GM21515 (cell line): ENCODE results near the gene CYP46A1.

Experiments used
- ATAC-seq: cut with Tn5 transposase; IDR thresholded peaks from one replicate; pipeline ENCODE4 v1.9.1; 2021; ENCODE audit not compliant: unreplicated experiment

CYP46A1 gene

DNA sequence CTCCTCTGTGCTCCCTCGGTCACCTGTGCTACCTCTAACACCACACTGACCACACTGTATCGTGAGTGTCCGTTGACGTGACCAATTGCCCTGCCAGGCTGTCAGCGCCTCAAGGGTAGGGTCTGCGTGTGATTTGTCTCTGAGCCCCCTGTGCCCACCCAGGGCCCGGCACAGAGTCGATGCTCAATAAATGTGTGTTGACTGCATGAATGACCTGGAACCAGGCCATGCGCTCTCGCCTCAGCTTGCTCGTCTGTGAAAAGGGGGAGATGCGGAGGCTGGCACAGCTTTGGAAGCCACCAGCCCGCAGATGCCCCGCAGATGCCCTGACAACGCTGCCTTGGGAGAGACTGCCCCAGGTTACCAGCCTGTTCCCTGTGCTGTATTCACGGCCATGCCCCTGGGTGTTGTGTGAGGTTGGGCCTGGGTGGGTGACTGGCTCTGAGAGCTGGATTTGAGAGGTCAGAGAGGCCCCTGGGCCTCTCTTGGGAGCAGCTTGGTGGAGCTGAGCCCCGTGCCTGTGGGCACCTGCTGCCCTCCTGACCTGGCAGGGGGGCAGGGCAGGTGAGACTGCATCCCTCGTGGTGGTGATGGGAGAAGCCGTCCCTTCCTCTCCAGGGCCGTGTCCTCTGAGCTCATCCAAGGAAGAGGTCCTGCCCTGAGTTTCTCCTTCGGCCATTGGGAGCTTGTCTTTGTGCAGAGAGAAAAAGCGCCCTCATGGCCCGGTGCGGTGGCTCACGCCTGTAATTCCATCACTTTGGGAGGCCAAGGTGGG is 43.2 kb downstream of the CYP46A1 start:
- no peak for ATAC-seq

DNA sequence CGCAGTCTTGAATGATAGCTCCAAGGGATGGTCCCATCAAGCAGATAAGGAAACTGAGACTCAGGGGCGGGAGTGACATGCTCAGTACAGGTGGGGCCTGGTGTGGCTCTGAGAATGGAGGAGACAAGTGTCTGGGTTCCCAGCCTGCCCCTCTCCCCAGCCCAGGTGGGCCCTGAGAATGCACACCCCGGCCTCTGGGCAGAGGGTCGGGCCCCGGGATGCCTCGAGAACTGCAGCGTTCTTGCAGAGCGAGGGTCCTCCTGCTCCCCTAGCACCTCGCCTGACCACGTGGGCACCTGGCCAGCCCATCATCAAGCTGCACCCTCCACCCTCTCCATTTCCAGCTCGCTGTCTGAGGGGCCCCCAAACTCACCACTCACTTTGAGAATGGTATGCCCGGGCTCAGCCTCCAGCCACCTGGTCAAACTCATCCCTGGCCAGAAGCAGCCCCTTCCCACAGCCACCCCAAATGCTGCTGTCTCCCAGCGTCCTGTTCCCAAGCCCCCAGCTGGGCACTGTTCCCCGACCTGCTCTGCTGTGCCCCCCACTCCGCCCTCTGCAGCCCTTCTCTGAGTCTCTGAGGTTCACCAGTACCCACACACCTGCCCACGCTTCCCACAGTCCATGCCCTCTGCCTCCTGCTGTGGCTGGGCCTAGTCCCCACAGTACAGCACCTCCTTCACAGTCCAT is 44.3 kb downstream of the CYP46A1 start:
- ATAC-seq, result no peak

GRCh38 chr14:99728981-99729451 is 44.9 kb downstream of the CYP46A1 start:
- ATAC-seq, result no peak

DNA sequence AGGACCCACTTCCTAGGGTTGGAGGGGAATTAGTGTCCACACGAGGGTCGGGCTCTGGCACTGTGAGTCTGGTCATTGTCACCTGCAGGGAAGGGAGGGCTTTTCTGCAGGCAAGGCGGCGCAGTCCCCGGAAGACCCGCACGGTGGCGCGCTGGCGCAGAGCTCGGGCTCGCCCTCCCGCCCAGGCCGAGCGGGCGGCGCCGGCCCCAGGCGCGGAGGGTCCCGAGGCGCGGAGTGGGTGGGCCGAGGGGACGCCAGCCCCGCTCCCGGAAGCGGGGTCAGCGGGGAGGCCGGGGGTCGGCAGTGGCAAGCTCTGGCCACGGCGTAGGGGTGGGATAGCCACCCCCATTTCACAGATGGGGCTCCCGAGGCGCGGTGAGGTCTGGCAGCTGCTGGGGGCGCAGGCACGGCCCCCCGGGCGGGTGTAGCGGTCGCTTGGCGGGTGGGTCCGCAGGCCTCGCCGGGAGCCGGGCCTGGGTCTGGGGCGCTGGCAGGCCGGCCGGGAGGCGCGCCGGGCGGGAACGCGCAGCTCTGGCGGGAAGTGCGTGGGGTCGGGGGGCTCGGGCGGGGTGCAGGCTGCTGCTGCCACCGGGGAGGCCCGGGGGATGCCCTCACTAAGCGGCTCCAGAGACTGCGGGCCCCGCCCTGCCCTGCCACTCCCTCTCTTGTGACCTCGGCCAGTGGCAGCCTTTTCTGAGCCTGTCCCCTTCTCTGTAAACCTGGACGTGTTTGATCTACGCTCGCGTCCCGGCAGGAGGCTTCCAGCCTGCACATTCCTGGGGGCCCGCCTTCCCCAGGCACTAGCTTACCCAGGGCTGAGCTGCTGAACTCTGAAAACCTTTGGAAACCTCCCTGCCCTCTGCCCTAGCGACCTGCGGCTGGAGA is 46.1 kb downstream of the CYP46A1 start:
- peak; percentile 74 for ATAC-seq

DNA sequence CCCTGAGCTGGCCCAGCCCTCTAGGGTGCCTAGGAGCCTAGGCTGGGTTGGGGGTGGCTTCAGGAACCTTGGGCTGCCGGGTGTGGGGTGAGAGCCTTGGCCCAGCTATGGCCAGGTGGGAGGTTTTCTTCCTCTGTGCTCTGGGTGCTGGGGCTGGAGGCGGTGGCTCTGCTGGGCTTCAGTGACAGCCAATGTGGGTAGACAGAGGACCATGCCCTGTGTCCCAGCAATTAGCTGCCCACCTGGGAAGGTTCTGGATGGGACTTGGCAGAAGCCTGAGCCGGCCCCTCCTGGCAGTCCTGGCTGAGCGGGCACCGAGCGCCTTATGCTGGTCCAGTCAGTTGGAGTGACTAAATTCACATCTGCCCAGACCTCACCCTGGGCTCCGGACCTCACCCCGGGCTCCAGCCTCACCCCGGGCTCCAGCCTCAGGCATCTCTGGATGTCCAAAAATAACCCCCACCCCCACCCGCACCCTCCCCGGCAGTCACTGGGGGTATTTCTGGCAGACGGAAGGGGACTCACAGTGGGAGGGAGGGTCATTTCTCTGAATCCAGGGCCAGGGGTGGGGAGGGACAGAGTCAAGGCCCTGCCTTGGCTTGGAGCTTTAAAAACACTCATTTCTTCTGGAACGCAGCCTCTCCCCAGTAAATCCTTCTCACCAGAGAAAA is 46.9 kb downstream of the CYP46A1 start:
- no peak for ATAC-seq

GRCh38 chr14:99731547-99732435 is 47.7 kb downstream of the CYP46A1 start:
- no peak for ATAC-seq

DNA sequence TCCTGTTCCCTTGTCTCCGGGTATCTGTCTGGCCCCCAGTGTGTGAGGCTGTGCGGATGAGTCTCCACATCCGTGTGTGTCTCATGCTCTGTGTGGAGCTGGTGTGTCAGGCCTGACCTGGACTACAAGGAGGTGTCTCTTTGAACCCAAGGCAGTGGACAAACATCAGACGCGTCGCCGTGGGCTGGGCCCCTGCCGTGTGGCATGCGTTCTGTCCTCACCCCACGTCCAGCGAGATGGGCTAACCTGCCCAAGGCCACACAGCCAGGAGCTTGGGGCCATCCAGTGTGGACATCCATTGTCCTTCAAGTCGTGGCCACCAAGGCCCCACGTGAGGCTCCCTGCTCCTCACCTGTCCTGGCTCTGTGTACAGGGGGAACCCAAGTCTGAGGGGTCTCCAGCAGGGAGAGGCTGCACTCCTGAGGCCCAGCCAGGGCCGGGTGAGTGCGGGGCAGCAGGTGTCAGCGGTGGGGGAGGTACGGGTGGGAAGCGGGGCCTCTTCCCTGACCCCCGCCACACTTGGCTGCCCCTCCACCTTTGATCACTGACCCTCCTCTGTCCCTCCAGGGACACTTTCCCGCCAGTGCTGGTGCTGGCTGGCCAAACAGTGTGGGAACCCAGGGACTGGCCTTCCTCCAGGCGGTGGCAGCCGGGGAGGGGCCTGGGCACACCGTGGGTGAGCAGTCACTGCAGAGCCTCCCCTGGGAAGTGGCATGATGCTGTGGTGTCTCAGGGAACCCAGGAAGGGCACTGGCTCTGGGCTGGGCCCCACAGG is 48.5 kb downstream of the CYP46A1 start:
- ATAC-seq, result no peak

DNA sequence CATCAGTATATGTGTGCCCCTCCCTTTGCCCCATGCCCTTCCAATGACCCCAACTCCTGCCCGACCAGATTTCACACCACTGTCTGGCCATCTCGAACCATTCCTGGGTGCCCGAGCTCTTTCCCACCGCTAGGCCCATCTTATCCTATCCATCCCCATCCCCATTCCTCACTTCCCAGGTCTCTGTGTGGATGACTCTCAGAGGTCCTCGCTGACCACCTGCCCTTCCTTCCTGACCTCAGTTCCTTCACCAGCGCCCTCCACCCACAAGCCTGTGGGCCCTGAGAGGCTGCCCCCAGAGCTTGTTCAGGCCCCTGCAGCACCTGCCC is 49.1 kb downstream of the CYP46A1 start:
- ATAC-seq, result no peak

DNA sequence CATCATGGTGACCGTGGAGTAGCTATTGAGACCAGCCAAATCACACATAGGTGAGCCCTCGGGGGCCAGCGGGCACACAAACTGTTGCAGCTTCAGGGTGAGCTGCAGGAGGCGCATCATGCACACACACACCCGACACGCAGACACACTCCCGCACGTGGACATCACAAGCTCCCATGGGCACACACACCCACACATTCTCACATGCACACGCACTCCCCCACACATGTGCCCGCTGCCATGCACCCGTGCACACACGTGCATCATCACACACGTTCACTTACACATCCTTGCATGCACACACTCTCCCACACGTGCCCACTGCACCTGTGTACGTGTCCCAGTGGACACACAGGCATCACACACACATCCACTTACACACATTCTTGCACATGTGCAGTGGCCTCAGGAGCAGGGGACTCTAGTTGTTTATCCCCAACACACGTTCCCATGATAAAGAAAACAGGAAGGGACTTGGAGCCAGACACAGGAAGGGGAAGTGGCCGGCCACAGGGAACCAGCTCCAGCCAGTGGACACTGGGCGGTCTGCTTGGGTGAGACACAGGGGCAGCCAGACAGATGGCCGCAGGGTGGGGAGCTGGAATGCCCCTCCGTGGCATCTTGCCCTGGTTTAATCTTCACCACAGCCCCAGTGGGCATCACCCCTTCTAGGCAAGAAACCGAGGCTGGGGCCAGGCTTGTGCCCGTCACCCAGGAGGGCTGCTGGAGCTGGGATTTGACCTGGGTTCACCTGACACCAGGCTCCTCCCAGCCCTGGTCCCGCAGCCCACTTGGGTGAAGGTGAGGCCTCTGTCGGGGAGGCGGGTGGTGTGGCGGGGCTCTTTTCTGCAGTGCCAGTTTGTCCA is 49.7 kb downstream of the CYP46A1 start:
- ATAC-seq, result no peak

- no peak for ATAC-seq
Measured at GRCh38 chr14:99734406-99735051, 50.4 kb downstream of the CYP46A1 start.

- no peak for ATAC-seq
Measured at GRCh38 chr14:99735189-99736135, 51.4 kb downstream of the CYP46A1 start.

GRCh38 chr14:99736603-99737371 is 52.7 kb downstream of the CYP46A1 start:
- ATAC-seq, result no peak

DNA sequence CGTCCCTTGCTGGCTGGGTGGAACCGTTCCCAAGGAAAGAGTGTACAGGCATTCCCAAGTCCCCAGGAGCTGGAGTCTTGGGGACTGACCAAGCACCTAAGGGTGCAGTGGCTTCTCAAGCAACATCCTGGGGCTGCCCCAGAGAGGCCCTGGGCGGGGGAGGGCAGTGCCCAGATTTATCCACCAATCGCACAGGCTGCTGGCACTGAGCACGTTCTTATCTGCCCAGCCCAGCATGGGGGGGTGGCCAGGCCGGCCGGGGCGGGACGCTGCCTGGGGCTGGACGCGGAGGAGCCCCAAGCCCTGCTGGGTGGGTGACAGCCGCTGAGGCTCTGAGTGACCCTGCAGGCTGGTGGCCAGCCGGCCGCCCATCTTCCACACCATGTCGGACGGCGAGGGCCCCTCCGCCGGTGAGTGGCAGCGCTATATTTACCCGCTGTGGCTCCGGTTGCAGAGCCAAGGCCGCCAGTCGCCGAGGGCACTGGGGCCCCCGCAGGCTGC is 53.4 kb downstream of the CYP46A1 start:
- ATAC-seq, result no peak

GRCh38 chr14:99737956-99738667 is 54.0 kb downstream of the CYP46A1 start:
- ATAC-seq, result no peak

DNA sequence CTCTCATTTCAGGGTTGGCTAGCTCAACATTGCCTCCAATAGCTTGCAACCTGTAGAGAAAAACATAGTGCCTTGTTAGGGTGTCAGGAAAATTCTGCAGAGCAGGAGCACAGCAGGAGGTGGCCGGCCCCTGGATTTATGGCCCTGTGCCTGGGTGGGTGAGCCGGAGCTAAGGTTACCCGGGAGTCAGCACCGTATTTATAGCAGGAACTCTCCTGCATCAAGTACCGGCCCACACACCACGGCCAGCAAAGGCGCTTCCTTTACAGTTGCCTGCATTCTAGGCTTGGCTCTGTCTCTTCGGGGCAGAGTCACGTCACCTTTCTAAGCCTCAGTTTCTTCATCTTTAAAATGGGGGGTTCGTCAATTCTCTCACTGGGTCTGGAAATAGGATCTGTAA is 56.3 kb downstream of the CYP46A1 start:
- no peak for ATAC-seq
